ENCODE results near the gene COMMD2.

DNA sequence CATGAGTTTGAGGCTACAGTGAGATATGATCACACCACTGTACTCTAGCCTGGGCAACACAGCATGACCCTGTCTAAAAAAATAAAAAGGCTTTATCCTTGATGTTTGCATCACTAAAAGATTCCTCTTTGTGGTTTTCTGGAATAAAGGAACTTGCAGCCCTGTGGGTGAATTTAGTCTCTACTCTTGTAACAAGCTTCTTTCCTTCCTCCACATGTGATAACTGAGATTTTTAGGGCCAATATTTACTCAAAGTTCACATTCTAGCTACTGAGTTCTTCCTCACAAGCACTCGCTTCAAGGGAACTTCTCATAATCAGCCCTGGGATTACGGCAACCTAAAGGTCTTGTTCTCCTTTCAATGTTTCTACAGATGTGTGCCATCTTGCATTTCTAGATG, 24.6 kb downstream of the COMMD2 start:
- TF ChIP-seq, protein P1, sequence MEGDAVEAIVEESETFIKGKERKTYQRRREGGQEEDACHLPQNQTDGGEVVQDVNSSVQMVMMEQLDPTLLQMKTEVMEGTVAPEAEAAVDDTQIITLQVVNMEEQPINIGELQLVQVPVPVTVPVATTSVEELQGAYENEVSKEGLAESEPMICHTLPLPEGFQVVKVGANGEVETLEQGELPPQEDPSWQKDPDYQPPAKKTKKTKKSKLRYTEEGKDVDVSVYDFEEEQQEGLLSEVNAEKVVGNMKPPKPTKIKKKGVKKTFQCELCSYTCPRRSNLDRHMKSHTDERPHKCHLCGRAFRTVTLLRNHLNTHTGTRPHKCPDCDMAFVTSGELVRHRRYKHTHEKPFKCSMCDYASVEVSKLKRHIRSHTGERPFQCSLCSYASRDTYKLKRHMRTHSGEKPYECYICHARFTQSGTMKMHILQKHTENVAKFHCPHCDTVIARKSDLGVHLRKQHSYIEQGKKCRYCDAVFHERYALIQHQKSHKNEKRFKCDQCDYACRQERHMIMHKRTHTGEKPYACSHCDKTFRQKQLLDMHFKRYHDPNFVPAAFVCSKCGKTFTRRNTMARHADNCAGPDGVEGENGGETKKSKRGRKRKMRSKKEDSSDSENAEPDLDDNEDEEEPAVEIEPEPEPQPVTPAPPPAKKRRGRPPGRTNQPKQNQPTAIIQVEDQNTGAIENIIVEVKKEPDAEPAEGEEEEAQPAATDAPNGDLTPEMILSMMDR (IDR thresholded peaks at IDR 0.05; ENCODE audit: low read depth, low read length, poor library complexity, severe bottlenecking): no peak
- no peak for TF ChIP-seq EZH2phosphoT487 (IDR thresholded peaks at IDR 0.05; ENCODE audit: borderline replicate concordance, low read length)

Measured in DOHH2 (cell line).